Smooth muscle cell of the brain vasculature (primary cell): ENCODE results near the gene ADAM12.
A peak's percentile ranks its signal among the peaks of the same experiment; 100 is the strongest.

Experiments used
- DNase-seq: peaks from one replicate; pipeline ENCODE4 v3.0.0-alpha.2; 2012; ENCODE audit warnings: low read depth, low spot score

Gene ADAM12

GRCh38 chr10:126215746-126216631 lies 172.3 kb downstream of the ADAM12 start:
- DNase-seq = no peak

- DNase-seq = no peak
These were observed 173.6 kb downstream of the ADAM12 start for GRCh38 chr10:126214679-126215078.

- DNase-seq = no peak
These were observed 174.3 kb downstream of the ADAM12 start for GRCh38 chr10:126214021-126214420.

- no peak for DNase-seq
These were observed 175.5 kb downstream of the ADAM12 start for GRCh38 chr10:126212738-126213137.

GRCh38 chr10:126210051-126210651 lies 178.1 kb downstream of the ADAM12 start:
- DNase-seq = no peak

GRCh38 chr10:126209451-126209850 lies 178.8 kb downstream of the ADAM12 start:
- no peak for DNase-seq

- DNase-seq = no peak
These were observed 179.5 kb downstream of the ADAM12 start for GRCh38 chr10:126208726-126209302.

GRCh38 chr10:126207851-126208250 lies 180.4 kb downstream of the ADAM12 start:
- no peak for DNase-seq

GRCh38 chr10:126207313-126207771 lies 180.9 kb downstream of the ADAM12 start:
- no peak for DNase-seq

GRCh38 chr10:126205486-126206205 lies 182.6 kb downstream of the ADAM12 start:
- DNase-seq = no peak

GRCh38 chr10:126204320-126204719 lies 184.0 kb downstream of the ADAM12 start:
- no peak for DNase-seq

GRCh38 chr10:126203746-126204145 lies 184.5 kb downstream of the ADAM12 start:
- no peak for DNase-seq

GRCh38 chr10:126201603-126202002 lies 186.7 kb downstream of the ADAM12 start:
- DNase-seq = no peak

- DNase-seq = peak; percentile 85
These were observed 188.9 kb downstream of the ADAM12 start for GRCh38 chr10:126199221-126199998.

GRCh38 chr10:126198681-126199080 lies 189.6 kb downstream of the ADAM12 start:
- DNase-seq = no peak

- no peak for DNase-seq
These were observed 191.2 kb downstream of the ADAM12 start for GRCh38 chr10:126197036-126197543.

GRCh38 chr10:126196281-126196680 lies 192.0 kb downstream of the ADAM12 start:
- DNase-seq = no peak

GRCh38 chr10:126191192-126191591 lies 197.1 kb downstream of the ADAM12 start:
- peak; percentile 31 for DNase-seq

- no peak for DNase-seq
These were observed 199.5 kb downstream of the ADAM12 start for GRCh38 chr10:126188679-126189200.

- no peak for DNase-seq
These were observed 200.9 kb downstream of the ADAM12 start for GRCh38 chr10:126187399-126187798.

GRCh38 chr10:126186766-126187165 lies 201.5 kb downstream of the ADAM12 start:
- no peak for DNase-seq
